WTC11 (cell line): ENCODE results near the gene TFG. TPM values are rescaled to one million over a fixed set of nuclear protein-coding genes. Genes with fewer than 3 reads are reported as not detected.

Experiments
- ATAC-seq: fragments of 200-7000 bp; cut with Tn5 transposase; 2 replicates; pipeline ENCODE4 v1.10.0; 2021; ENCODE audit warnings: mild to moderate bottlenecking, moderate library complexity
- CTCF ChIA-PET: fragments of 300-600 bp; sonication (Branson Sonifier 250); formaldehyde crosslinking; loops from one replicate; lab custom pipeline; 2021; ENCODE audit warnings: antibody characterized with exemption; lab: Charles Lee
- POLR2A ChIA-PET: fragments of 350-600 bp; sonication (Branson Sonifier 250); formaldehyde crosslinking; loops from one replicate; lab custom pipeline; 2021; ENCODE audit warnings: antibody characterized with exemption; lab: Charles Lee
- DNase-seq: peaks from one replicate; pipeline ENCODE4 v3.0.0; 2021; ENCODE audit warnings: low spot score
- H3K27ac Mint-ChIP-seq: 2 replicates; pipeline ENCODE4 v1.8.0; 2021; ENCODE audit warnings: mixed read lengths
- H3K27me3 Mint-ChIP-seq: 2 replicates; pipeline ENCODE4 v1.8.0; 2021; ENCODE audit warnings: low read depth, mild to moderate bottlenecking, moderate library complexity, mixed read lengths
- H3K36me3 Mint-ChIP-seq: 2 replicates; pipeline ENCODE4 v1.8.0; 2021; ENCODE audit warnings: mixed read lengths
- H3K4me1 Mint-ChIP-seq: 2 replicates; pipeline ENCODE4 v1.8.0; 2022; ENCODE audit warnings: mixed read lengths
- H3K4me3 Mint-ChIP-seq: 2 replicates; pipeline ENCODE4 v1.8.0; 2021; ENCODE audit warnings: mild to moderate bottlenecking, moderate library complexity, mixed read lengths
- H3K9me3 Mint-ChIP-seq: 2 replicates; pipeline ENCODE4 v1.8.0; 2021; ENCODE audit warnings: mixed read lengths
- EMX1 ChIP-seq: fragments of 250-450 bp; sonication (Bioruptor Pico); IDR thresholded peaks from 2 replicates; pipeline ENCODE4 v1.8.0; 2021; ENCODE audit warnings: mild to moderate bottlenecking
- FOXP1 ChIP-seq: sonication (generic); formaldehyde crosslinking; IDR thresholded peaks from 2 replicates; pipeline ENCODE4 v1.8.0; 2022; ENCODE audit warnings: missing genetic modification reagents, mild to moderate bottlenecking, moderate library complexity, borderline replicate concordance
- MXD4 ChIP-seq: fragments of 250-450 bp; sonication (Bioruptor Pico); IDR thresholded peaks from 2 replicates; pipeline ENCODE4 v1.8.0; 2021; ENCODE audit warnings: mild to moderate bottlenecking, moderate library complexity, borderline replicate concordance
- NFE2L1 ChIP-seq: sonication (generic); formaldehyde crosslinking; IDR thresholded peaks from 2 replicates; pipeline ENCODE4 v1.8.1; 2023; ENCODE audit warnings: missing genetic modification reagents
- NFYB ChIP-seq: sonication (generic); formaldehyde crosslinking; conservative IDR thresholded peaks from 2 replicates; pipeline ENCODE4 v1.8.0; 2022; ENCODE audit warnings: low read depth, missing genetic modification reagents
- PRRX2 ChIP-seq: fragments of 250-450 bp; sonication (Bioruptor Pico); IDR thresholded peaks from 2 replicates; pipeline ENCODE4 v1.8.0; 2021; ENCODE audit warnings: mild to moderate bottlenecking
- RORB ChIP-seq: fragments of 250-450 bp; sonication (Bioruptor Pico); IDR thresholded peaks from 2 replicates; pipeline ENCODE4 v1.9.0; 2021; ENCODE audit warnings: mild to moderate bottlenecking
- SP1 ChIP-seq: sonication (generic); formaldehyde crosslinking; conservative IDR thresholded peaks from 2 replicates; pipeline ENCODE4 v1.8.1; 2022; ENCODE audit warnings: missing genetic modification reagents
- TEAD4 ChIP-seq: sonication (generic); formaldehyde crosslinking; IDR thresholded peaks from 2 replicates; pipeline ENCODE4 v1.8.0; 2022; ENCODE audit warnings: mild to moderate bottlenecking, missing genetic modification reagents
- ZNF317 ChIP-seq: sonication (generic); formaldehyde crosslinking; IDR thresholded peaks from 2 replicates; pipeline ENCODE4 v1.8.1; 2023; ENCODE audit warnings: low read depth, mild to moderate bottlenecking, moderate library complexity, missing genetic modification reagents, borderline replicate concordance
- total RNA-seq: library from RNA; stranded (reverse); gene quantifications from 3 replicates; pipeline ENCODE4 v1.2.3, GENCODE V29; 2021
- TF ChIP-seq, protein P1 (sequence below): sonication (generic); formaldehyde crosslinking; IDR thresholded peaks from 2 replicates; pipeline ENCODE4 v1.8.0; 2023; ENCODE audit warnings: missing genetic modification reagents, mild to moderate bottlenecking, borderline replicate concordance
- TF ChIP-seq, protein P2 (sequence below): fragments of 250-450 bp; sonication (Bioruptor Pico); IDR thresholded peaks from 2 replicates; pipeline ENCODE4 v1.9.0; 2021; ENCODE audit warnings: mild to moderate bottlenecking
- TF ChIP-seq, protein P3 (sequence below): sonication (generic); formaldehyde crosslinking; conservative IDR thresholded peaks from 2 replicates; pipeline ENCODE4 v1.8.1; 2022; ENCODE audit warnings: mild to moderate bottlenecking, missing genetic modification reagents
- TF ChIP-seq, protein P4 (sequence below): sonication (generic); formaldehyde crosslinking; IDR thresholded peaks from 2 replicates; pipeline ENCODE4 v1.8.1; 2023; ENCODE audit warnings: mild to moderate bottlenecking, missing genetic modification reagents
- TF ChIP-seq, protein P5 (sequence below): fragments of 250-450 bp; sonication (Bioruptor Pico); IDR thresholded peaks from 2 replicates; pipeline ENCODE4 v1.8.0; 2021; ENCODE audit warnings: mild to moderate bottlenecking
- TF ChIP-seq, protein P6 (sequence below): sonication (generic); formaldehyde crosslinking; IDR thresholded peaks from 2 replicates; pipeline ENCODE4 v1.8.1; 2022; ENCODE audit warnings: missing genetic modification reagents, borderline replicate concordance
- TF ChIP-seq, protein P7 (sequence below): fragments of 250-450 bp; sonication (Bioruptor Pico); IDR thresholded peaks from 2 replicates; pipeline ENCODE4 v2.1.2; 2022; ENCODE audit warnings: mild to moderate bottlenecking, moderate library complexity
- TF ChIP-seq, protein P8 (sequence below): sonication (generic); formaldehyde crosslinking; IDR thresholded peaks from 2 replicates; pipeline ENCODE4 v1.8.1; 2022; ENCODE audit warnings: low read depth, mild to moderate bottlenecking, moderate library complexity, missing genetic modification reagents, borderline replicate concordance

Gene TFG
- total RNA-seq, 1 experiment from 2014 or later, result 64.9 TPM

DNA sequence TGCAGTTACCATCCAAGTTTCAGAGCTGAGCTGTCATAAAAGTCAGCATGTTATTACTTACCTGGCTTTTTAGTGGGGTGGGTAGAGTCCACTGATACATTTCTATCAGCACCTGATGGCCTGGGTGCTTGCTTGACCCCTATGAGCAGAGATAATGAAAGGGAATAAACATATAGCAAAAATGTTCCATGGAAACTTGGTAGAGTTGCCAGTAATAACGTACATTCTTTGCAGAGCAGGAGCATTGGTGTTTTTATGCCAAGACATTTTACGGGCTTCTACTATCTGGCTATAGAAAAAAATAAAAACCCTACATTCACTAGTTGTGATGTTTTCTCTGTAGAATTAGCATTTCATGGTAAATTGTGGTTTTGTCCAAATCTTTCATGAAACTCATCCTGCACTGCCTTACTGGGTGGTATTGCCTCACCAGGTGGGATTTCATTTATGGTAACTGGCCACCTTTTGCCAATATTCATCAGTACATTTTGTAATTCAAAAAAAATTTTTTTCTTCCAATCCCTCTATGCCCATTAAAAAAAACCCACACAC is 70.9 kb downstream of the TFG start:
- Mint-ChIP-seq H3K4me1 (peaks cover 4% of the 10 kb centered on the region; the same call in 1 of the 2 replicates), H3K27ac (no peak overlapping the region), H3K9me3 (peaks cover 6% of the 10 kb centered on the region), H3K36me3 (0 out of 2 replicates have a peak, but pooled peaks cover 2% of the 10 kb centered on the region), H3K27me3 (no peaks in the 10 kb centered on the region; the same call in 1 of the 2 replicates), H3K4me3 (no peak overlapping the region)
- no peak for DNase-seq
- CTCF ChIA-PET, result no interaction called here
- TF ChIP-seq PRRX2 (no peak), MXD4 (no peak)
- TF ChIP-seq, protein P1, sequence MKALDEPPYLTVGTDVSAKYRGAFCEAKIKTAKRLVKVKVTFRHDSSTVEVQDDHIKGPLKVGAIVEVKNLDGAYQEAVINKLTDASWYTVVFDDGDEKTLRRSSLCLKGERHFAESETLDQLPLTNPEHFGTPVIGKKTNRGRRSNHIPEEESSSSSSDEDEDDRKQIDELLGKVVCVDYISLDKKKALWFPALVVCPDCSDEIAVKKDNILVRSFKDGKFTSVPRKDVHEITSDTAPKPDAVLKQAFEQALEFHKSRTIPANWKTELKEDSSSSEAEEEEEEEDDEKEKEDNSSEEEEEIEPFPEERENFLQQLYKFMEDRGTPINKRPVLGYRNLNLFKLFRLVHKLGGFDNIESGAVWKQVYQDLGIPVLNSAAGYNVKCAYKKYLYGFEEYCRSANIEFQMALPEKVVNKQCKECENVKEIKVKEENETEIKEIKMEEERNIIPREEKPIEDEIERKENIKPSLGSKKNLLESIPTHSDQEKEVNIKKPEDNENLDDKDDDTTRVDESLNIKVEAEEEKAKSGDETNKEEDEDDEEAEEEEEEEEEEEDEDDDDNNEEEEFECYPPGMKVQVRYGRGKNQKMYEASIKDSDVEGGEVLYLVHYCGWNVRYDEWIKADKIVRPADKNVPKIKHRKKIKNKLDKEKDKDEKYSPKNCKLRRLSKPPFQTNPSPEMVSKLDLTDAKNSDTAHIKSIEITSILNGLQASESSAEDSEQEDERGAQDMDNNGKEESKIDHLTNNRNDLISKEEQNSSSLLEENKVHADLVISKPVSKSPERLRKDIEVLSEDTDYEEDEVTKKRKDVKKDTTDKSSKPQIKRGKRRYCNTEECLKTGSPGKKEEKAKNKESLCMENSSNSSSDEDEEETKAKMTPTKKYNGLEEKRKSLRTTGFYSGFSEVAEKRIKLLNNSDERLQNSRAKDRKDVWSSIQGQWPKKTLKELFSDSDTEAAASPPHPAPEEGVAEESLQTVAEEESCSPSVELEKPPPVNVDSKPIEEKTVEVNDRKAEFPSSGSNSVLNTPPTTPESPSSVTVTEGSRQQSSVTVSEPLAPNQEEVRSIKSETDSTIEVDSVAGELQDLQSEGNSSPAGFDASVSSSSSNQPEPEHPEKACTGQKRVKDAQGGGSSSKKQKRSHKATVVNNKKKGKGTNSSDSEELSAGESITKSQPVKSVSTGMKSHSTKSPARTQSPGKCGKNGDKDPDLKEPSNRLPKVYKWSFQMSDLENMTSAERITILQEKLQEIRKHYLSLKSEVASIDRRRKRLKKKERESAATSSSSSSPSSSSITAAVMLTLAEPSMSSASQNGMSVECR (CRISPR knock-in tag), result no peak
- TF ChIP-seq, protein P2, sequence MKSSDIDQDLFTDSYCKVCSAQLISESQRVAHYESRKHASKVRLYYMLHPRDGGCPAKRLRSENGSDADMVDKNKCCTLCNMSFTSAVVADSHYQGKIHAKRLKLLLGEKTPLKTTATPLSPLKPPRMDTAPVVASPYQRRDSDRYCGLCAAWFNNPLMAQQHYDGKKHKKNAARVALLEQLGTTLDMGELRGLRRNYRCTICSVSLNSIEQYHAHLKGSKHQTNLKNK (CRISPR knock-in tag), result no peak
- no peak for ATAC-seq
- POLR2A ChIA-PET, result no interaction called here

DNA sequence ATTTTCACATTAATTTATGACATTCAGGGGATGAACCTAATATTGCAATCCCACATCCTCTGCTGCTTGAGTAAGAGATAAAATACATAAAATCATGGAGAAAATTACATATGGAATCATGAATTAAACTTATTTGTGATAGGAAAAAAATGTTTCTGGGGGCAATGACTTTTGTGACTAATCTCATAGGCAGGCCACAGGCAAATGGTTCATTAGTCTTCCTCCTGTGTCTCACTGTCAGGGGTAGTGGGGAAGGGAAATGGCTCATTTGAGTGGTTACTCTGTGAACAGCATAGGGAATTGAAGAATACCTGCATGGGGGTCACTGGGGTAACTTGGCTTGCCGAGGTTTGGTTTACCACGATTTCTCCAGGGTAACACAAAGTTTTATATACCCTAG is 72.0 kb downstream of the TFG start:
- H3K36me3 Mint-ChIP-seq, result peaks cover 5% of the 10 kb centered on the region; the same call in 1 of the 2 replicates
- DNase-seq, result no peak
- H3K9me3 Mint-ChIP-seq, result peaks cover 13% of the 10 kb centered on the region
- H3K4me1 Mint-ChIP-seq, result peaks cover 4% of the 10 kb centered on the region; the same call in 1 of the 2 replicates
- H3K27ac Mint-ChIP-seq, result no peak overlapping the region
- CTCF ChIA-PET, result no interaction called here
- peak; percentile 38; the same call in 1 of the 2 replicates for ATAC-seq
- H3K27me3 Mint-ChIP-seq, result no peaks in the 10 kb centered on the region; the same call in 1 of the 2 replicates
- POLR2A ChIA-PET, result no interaction called here
- TF ChIP-seq NFYB (CRISPR knock-in tag) (no peak), MXD4 (no peak), SP1 (CRISPR knock-in tag) (no peak), ZNF317 (CRISPR knock-in tag) (no peak)
- TF ChIP-seq, protein P3, sequence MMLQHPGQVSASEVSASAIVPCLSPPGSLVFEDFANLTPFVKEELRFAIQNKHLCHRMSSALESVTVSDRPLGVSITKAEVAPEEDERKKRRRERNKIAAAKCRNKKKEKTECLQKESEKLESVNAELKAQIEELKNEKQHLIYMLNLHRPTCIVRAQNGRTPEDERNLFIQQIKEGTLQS (CRISPR knock-in tag), result no peak
- TF ChIP-seq, protein P4, sequence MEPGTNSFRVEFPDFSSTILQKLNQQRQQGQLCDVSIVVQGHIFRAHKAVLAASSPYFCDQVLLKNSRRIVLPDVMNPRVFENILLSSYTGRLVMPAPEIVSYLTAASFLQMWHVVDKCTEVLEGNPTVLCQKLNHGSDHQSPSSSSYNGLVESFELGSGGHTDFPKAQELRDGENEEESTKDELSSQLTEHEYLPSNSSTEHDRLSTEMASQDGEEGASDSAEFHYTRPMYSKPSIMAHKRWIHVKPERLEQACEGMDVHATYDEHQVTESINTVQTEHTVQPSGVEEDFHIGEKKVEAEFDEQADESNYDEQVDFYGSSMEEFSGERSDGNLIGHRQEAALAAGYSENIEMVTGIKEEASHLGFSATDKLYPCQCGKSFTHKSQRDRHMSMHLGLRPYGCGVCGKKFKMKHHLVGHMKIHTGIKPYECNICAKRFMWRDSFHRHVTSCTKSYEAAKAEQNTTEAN, result no peak
- TF ChIP-seq, protein P5, sequence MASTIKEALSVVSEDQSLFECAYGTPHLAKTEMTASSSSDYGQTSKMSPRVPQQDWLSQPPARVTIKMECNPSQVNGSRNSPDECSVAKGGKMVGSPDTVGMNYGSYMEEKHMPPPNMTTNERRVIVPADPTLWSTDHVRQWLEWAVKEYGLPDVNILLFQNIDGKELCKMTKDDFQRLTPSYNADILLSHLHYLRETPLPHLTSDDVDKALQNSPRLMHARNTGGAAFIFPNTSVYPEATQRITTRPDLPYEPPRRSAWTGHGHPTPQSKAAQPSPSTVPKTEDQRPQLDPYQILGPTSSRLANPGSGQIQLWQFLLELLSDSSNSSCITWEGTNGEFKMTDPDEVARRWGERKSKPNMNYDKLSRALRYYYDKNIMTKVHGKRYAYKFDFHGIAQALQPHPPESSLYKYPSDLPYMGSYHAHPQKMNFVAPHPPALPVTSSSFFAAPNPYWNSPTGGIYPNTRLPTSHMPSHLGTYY, result no peak
- TF ChIP-seq, protein P6, sequence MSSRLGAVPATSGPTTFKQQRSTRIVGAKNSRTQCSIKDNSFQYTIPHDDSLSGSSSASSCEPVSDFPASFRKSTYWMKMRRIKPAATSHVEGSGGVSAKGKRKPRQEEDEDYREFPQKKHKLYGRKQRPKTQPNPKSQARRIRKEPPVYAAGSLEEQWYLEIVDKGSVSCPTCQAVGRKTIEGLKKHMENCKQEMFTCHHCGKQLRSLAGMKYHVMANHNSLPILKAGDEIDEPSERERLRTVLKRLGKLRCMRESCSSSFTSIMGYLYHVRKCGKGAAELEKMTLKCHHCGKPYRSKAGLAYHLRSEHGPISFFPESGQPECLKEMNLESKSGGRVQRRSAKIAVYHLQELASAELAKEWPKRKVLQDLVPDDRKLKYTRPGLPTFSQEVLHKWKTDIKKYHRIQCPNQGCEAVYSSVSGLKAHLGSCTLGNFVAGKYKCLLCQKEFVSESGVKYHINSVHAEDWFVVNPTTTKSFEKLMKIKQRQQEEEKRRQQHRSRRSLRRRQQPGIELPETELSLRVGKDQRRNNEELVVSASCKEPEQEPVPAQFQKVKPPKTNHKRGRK, result no peak
- no peak overlapping the region for H3K4me3 Mint-ChIP-seq

DNA sequence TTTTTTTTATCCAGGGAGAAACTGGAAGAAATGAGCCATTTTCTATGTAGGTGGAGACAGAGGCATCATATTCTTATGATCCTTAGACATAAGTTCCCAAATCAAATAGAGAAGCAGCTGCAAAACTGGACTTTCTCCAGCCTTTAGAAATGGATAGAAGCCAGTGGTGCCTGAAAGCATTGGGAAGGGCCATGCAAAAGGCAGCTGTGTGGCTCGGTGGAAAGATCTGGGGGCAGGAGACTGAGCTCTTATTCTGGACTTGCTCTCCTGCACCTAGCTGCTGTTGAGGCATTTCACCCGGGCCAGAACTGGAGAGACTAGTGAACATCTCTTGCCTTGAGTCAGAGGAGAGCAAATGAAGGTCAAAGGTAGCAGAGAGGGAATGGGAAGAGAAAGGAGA is 73.1 kb downstream of the TFG start:
- peaks cover 5% of the 10 kb centered on the region; the same call in 1 of the 2 replicates for H3K36me3 Mint-ChIP-seq
- ATAC-seq (no peak), DNase-seq (no peak)
- H3K4me1 Mint-ChIP-seq, result peaks cover 4% of the 10 kb centered on the region; the same call in 1 of the 2 replicates
- no peak overlapping the region; the same call in 1 of the 2 replicates for H3K27ac Mint-ChIP-seq
- POLR2A ChIA-PET, result interaction anchor here (0.6 kb wide), 1 partner anchor 289 kb away, joined by 4 read pairs; no protein-coding TSS in a partner anchor
- H3K9me3 Mint-ChIP-seq, result peaks cover 13% of the 10 kb centered on the region
- CTCF ChIA-PET, result interaction anchor here (0.9 kb wide), 1 partner anchor 14 kb away, joined by 5 read pairs; no protein-coding TSS in a partner anchor
- H3K27me3 Mint-ChIP-seq, result no peaks in the 10 kb centered on the region; the same call in 1 of the 2 replicates
- no peak overlapping the region for H3K4me3 Mint-ChIP-seq
- TF ChIP-seq FOXP1, result no peak
- no peak for TF ChIP-seq NFE2L1
- no peak for TF ChIP-seq EMX1
- no peak for TF ChIP-seq TEAD4 (CRISPR knock-in tag)
- TF ChIP-seq RORB (CRISPR knock-in tag), result no peak
- TF ChIP-seq, protein P7, sequence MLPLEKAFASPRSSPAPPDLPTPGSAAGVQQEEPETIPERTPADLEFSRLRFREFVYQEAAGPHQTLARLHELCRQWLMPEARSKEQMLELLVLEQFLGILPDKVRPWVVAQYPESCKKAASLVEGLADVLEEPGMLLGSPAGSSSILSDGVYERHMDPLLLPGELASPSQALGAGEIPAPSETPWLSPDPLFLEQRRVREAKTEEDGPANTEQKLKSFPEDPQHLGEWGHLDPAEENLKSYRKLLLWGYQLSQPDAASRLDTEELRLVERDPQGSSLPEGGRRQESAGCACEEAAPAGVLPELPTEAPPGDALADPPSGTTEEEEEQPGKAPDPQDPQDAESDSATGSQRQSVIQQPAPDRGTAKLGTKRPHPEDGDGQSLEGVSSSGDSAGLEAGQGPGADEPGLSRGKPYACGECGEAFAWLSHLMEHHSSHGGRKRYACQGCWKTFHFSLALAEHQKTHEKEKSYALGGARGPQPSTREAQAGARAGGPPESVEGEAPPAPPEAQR (CRISPR knock-in tag), result no peak
- TF ChIP-seq, protein P8, sequence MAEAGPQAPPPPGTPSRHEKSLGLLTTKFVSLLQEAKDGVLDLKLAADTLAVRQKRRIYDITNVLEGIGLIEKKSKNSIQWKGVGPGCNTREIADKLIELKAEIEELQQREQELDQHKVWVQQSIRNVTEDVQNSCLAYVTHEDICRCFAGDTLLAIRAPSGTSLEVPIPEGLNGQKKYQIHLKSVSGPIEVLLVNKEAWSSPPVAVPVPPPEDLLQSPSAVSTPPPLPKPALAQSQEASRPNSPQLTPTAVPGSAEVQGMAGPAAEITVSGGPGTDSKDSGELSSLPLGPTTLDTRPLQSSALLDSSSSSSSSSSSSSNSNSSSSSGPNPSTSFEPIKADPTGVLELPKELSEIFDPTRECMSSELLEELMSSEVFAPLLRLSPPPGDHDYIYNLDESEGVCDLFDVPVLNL (CRISPR knock-in tag), result no peak
